Measurements from ENCODE around the gene MIA2. TPM values are rescaled to one million over a fixed set of nuclear protein-coding genes. Genes with fewer than 3 reads are reported as not detected.
A peak's percentile ranks its signal among the peaks of the same experiment; 100 is the strongest.

The MIA2 gene
- total RNA-seq, 1 donor from 2014 or later = 27.3 TPM

DNA sequence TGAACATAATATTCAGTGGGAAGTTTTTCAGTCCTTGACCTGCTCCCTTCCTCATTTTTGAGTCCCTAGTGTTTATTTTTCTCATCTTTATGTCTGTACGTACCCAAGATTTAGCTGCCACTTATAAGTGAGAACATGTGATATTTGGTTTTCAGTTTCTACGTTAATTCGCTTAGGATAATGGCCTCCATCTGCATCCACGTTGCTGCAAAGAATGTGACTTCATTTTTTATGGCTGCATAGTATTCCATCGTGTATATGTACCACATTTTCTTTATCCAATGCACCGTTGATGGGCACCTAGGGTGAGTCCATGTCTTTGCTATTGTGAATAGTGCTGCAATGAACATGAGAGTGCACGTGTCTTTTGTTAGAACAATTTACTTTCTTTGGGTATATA, 30.3 kb downstream of the MIA2 start:
- Mint-ChIP-seq H3K36me3 (ENCODE audit: low read depth) (no peaks in the 10 kb centered on the region), H3K27ac (ENCODE audit: unreplicated experiment) (no peak overlapping the region), H3K9me3 (ENCODE audit: low read depth) (peaks cover 5% of the 10 kb centered on the region), H3K4me1 (ENCODE audit: low read depth) (peaks cover 27% of the 10 kb centered on the region), H3K27me3 (ENCODE audit: low read depth) (no peaks in the 10 kb centered on the region), H3K4me3 (ENCODE audit: unreplicated experiment) (no peak overlapping the region)
- no peak for DNase-seq (ENCODE audit: low spot score)
- TF ChIP-seq, protein P1, sequence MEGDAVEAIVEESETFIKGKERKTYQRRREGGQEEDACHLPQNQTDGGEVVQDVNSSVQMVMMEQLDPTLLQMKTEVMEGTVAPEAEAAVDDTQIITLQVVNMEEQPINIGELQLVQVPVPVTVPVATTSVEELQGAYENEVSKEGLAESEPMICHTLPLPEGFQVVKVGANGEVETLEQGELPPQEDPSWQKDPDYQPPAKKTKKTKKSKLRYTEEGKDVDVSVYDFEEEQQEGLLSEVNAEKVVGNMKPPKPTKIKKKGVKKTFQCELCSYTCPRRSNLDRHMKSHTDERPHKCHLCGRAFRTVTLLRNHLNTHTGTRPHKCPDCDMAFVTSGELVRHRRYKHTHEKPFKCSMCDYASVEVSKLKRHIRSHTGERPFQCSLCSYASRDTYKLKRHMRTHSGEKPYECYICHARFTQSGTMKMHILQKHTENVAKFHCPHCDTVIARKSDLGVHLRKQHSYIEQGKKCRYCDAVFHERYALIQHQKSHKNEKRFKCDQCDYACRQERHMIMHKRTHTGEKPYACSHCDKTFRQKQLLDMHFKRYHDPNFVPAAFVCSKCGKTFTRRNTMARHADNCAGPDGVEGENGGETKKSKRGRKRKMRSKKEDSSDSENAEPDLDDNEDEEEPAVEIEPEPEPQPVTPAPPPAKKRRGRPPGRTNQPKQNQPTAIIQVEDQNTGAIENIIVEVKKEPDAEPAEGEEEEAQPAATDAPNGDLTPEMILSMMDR (IDR thresholded peaks at IDR 0.05) = no peak

DNA sequence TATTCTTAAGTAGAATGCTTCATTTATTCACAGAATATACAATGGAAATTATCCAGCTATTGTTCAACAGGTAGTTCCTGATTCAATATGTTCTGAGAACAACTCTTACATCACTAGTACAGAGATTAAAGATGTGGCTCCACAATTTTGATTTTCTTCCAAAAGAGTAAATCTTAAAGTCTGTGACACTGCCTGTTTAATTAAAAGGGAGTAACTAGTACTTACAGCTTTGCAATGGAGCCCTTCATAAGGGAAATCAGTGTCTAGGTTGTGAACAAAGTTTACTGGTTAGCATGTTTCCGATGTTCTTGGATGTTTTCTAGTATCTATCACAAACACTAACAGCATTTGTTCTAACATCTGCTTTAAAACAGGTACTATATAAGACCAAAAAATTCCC, 30.8 kb downstream of the MIA2 start:
- H3K27ac Mint-ChIP-seq (ENCODE audit: unreplicated experiment) = no peak overlapping the region
- DNase-seq (ENCODE audit: low spot score) = no peak
- no peaks in the 10 kb centered on the region for H3K27me3 Mint-ChIP-seq (ENCODE audit: low read depth)
- H3K4me3 Mint-ChIP-seq (ENCODE audit: unreplicated experiment) = no peak overlapping the region
- TF ChIP-seq, protein P1 (IDR thresholded peaks at IDR 0.05) = no peak
- H3K4me1 Mint-ChIP-seq (ENCODE audit: low read depth) = peaks cover 32% of the 10 kb centered on the region
- H3K9me3 Mint-ChIP-seq (ENCODE audit: low read depth) = peaks cover 5% of the 10 kb centered on the region
- H3K36me3 Mint-ChIP-seq (ENCODE audit: low read depth) = no peaks in the 10 kb centered on the region

DNA sequence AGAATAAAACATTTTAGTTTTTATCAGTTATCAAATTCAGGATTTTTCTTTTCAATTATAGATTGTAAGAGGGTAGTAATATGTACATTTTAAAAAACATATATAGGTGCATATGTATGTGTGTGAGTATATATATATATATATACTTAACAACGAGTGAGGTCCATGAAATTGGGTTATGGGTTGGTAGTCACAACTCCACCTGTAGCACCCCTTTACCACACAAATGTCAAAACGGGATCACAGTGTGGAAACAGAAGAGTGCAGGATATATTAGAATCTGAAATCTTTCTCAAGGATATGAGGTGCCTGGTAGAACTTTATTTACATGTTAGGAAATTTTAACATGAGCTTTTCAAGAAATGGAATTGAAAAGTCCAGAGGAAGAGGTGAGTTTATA, 31.3 kb downstream of the MIA2 start:
- no peaks in the 10 kb centered on the region for H3K27me3 Mint-ChIP-seq (ENCODE audit: low read depth)
- DNase-seq (ENCODE audit: low spot score) = no peak
- H3K9me3 Mint-ChIP-seq (ENCODE audit: low read depth) = peaks cover 5% of the 10 kb centered on the region
- no peaks in the 10 kb centered on the region for H3K36me3 Mint-ChIP-seq (ENCODE audit: low read depth)
- H3K27ac Mint-ChIP-seq (ENCODE audit: unreplicated experiment) = peak overlapping the region; percentile 98
- TF ChIP-seq, protein P1 (IDR thresholded peaks at IDR 0.05) = no peak
- H3K4me1 Mint-ChIP-seq (ENCODE audit: low read depth) = peaks cover 37% of the 10 kb centered on the region
- H3K4me3 Mint-ChIP-seq (ENCODE audit: unreplicated experiment) = peak overlapping the region; percentile 86

DNA sequence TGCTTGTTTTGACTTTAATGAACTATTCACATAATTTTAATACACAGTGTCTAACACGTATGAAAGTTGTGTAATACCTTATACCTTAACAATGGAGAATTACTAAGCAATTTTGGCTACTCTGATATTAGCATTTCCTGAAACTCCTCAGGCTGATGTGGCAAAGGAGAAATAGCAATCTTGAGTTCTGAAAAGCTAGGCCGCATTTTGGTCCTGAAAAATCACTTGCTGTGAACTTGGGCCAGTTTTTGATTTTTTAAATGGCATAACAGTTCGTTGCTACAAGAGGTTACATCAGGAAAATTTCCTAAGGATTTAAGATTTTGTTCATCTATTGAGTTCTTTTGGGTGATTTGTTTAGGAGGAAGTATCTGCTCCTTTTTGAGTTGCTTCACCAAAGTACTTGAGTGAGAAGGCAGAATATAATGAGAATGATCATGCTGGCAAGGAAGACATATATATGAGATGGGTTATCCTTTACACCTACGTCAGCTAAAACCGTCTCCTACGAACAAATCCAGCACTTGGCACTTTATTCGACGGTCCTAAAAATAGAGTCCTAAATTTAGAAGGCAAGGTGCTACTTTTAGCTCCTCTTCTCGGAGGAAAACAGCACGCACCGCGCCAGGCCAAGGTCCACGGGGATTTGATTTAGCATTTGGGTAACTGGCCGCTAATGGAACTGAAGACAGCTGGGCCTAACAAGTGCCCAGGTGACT, 32.2 kb downstream of the MIA2 start:
- Mint-ChIP-seq H3K4me1 (ENCODE audit: low read depth) (peaks cover 45% of the 10 kb centered on the region), H3K4me3 (ENCODE audit: unreplicated experiment) (peak overlapping the region; percentile 86), H3K27me3 (ENCODE audit: low read depth) (no peaks in the 10 kb centered on the region), H3K9me3 (ENCODE audit: low read depth) (peaks cover 5% of the 10 kb centered on the region), H3K36me3 (ENCODE audit: low read depth) (no peaks in the 10 kb centered on the region), H3K27ac (ENCODE audit: unreplicated experiment) (peak overlapping the region; percentile 98)
- TF ChIP-seq, protein P1 (IDR thresholded peaks at IDR 0.05) = no peak
- no peak for DNase-seq (ENCODE audit: low spot score)

DNA sequence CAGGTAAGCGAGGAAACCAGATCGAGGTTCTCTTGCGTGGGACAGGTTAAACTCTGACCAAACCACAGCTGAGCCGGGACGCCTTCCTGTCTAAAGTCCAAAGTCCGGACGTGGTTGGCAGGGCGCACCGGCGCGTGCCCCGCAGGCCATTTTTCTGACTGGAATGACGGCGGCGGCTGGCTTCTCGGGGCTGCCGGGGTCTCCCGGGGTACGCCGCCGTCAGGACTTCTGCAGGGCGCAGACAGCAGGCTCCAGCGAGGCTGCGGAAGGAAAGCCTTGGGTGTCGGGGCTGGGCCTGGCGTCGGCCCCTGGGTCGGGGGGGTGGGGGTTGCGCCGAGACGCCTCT, 32.8 kb downstream of the MIA2 start:
- no peaks in the 10 kb centered on the region for H3K36me3 Mint-ChIP-seq (ENCODE audit: low read depth)
- peak overlapping the region; percentile 98 for H3K27ac Mint-ChIP-seq (ENCODE audit: unreplicated experiment)
- no peak for DNase-seq (ENCODE audit: low spot score)
- H3K9me3 Mint-ChIP-seq (ENCODE audit: low read depth) = peaks cover 5% of the 10 kb centered on the region
- H3K27me3 Mint-ChIP-seq (ENCODE audit: low read depth) = no peaks in the 10 kb centered on the region
- TF ChIP-seq, protein P1 (IDR thresholded peaks at IDR 0.05) = no peak
- peak overlapping the region; percentile 86 for H3K4me3 Mint-ChIP-seq (ENCODE audit: unreplicated experiment)
- peaks cover 47% of the 10 kb centered on the region for H3K4me1 Mint-ChIP-seq (ENCODE audit: low read depth)
